Measurements from ENCODE around the gene IKZF3.
"Not testable (repeated sequence)": the region's sequence is repeated elsewhere in the genome, so short reads cannot be mapped to it uniquely, and the experiment has no call there.

Gene IKZF3

GRCh38 chr17:39738983-39739884 is 124.9 kb downstream of the IKZF3 start:
- DNase-seq (ENCODE audit: low spot score): no peak

- no peak for DNase-seq (ENCODE audit: low spot score)
Measured at GRCh38 chr17:39738568-39738901, 125.6 kb downstream of the IKZF3 start.

- peak; percentile 76 for DNase-seq (ENCODE audit: low spot score)
Measured at GRCh38 chr17:39737760-39738567, 126.1 kb downstream of the IKZF3 start, which contains the start of gene GRB7. GRB7 (plus strand) TSS chr17:39737938; CDS start chr17:39742302, 4,364 bp downstream.

GRCh38 chr17:39737206-39737759 is 126.8 kb downstream of the IKZF3 start:
- DNase-seq (ENCODE audit: low spot score): no peak

- DNase-seq (ENCODE audit: low spot score): no peak
Measured at GRCh38 chr17:39736319-39737165, 127.6 kb downstream of the IKZF3 start.

GRCh38 chr17:39735882-39736281 is 128.2 kb downstream of the IKZF3 start:
- no peak for DNase-seq (ENCODE audit: low spot score)

- DNase-seq (ENCODE audit: low spot score): no peak
Measured at GRCh38 chr17:39732586-39732985, 131.5 kb downstream of the IKZF3 start.

- DNase-seq (ENCODE audit: low spot score): peak; percentile 95
Measured at GRCh38 chr17:39730095-39730921, 133.8 kb downstream of the IKZF3 start, which contains the start of gene MIEN1. MIEN1 (minus strand) TSS chr17:39730532; CDS start chr17:39730495, 37 bp downstream.

- DNase-seq (ENCODE audit: low spot score): no peak
Measured at GRCh38 chr17:39729280-39729851, 134.7 kb downstream of the IKZF3 start.

GRCh38 chr17:39727556-39727955 is 136.6 kb downstream of the IKZF3 start:
- no peak for DNase-seq (ENCODE audit: low spot score)

- no peak for DNase-seq (ENCODE audit: low spot score)
Measured at GRCh38 chr17:39726617-39727016, 137.5 kb downstream of the IKZF3 start.

GRCh38 chr17:39725923-39726322 is 138.2 kb downstream of the IKZF3 start:
- not testable (repeated sequence) for DNase-seq (ENCODE audit: low spot score)

- no peak for DNase-seq (ENCODE audit: low spot score)
Measured at GRCh38 chr17:39724731-39725130, 139.4 kb downstream of the IKZF3 start.

- DNase-seq (ENCODE audit: low spot score): no peak
Measured at GRCh38 chr17:39722965-39723848, 140.9 kb downstream of the IKZF3 start.

- no peak for DNase-seq (ENCODE audit: low spot score)
Measured at GRCh38 chr17:39722104-39722503, 142.0 kb downstream of the IKZF3 start.

GRCh38 chr17:39719563-39720355 is 144.4 kb downstream of the IKZF3 start:
- DNase-seq (ENCODE audit: low spot score): no peak

- no peak for DNase-seq (ENCODE audit: low spot score)
Measured at GRCh38 chr17:39717660-39718059, 146.5 kb downstream of the IKZF3 start.

- DNase-seq (ENCODE audit: low spot score): no peak
Measured at GRCh38 chr17:39716879-39717536, 147.1 kb downstream of the IKZF3 start.
